Tibial nerve (tissue), 4 donors: ENCODE measurements around the gene CCL23. TPM values are rescaled to one million over a fixed set of nuclear protein-coding genes. Genes with fewer than 3 reads are reported as not detected.
"Not testable (repeated sequence)": the region's sequence is repeated elsewhere in the genome, so short reads cannot be mapped to it uniquely, and the experiment has no call there.

ENCODE experiments used
- DNase-seq, 2 donors: peaks; one replicate each; pipeline ENCODE4 v3.0.0-alpha.2; 2019; ENCODE audit warnings: low spot score in 2 of 2
- H3K27ac ChIP-seq, 4 donors: fragments of 200-600 bp; sonication (generic) in 3 of 4; one replicate each; pipeline ENCODE4 v1.5.1; 2017 to 2019; ENCODE audit warnings: mild to moderate bottlenecking in 1 of 4
- H3K27me3 ChIP-seq, 2 donors: fragments of 200-600 bp; sonication (generic) in 1 of 2; one replicate each; pipeline versions ENCODE4 v1.5.1 to v1.6.0; 2017 to 2019
- H3K36me3 ChIP-seq, 3 donors: fragments of 200-600 bp; sonication (generic); one replicate each; pipeline ENCODE4 v1.5.1; 2018 to 2019
- H3K4me1 ChIP-seq, 4 donors: fragments of 200-600 bp; sonication (generic) in 3 of 4; one replicate each; pipeline ENCODE4 v1.5.1; 2017 to 2019
- H3K4me3 ChIP-seq, 4 donors: fragments of 200-600 bp; sonication (generic) in 3 of 4; one replicate each; pipeline ENCODE4 v1.5.1; 2017 to 2019; ENCODE audit warnings: mild to moderate bottlenecking in 1 of 4, moderate library complexity in 1 of 4
- H3K9me3 ChIP-seq, 4 donors: fragments of 200-600 bp; sonication (generic) in 3 of 4; one replicate each; pipeline ENCODE4 v1.5.1; 2017 to 2019
- EP300 ChIP-seq, 2 donors: sonication (generic); formaldehyde crosslinking; IDR thresholded peaks; one replicate each; pipeline ENCODE4 v1.6.1; 2017; ENCODE audit warnings: antibody characterized with exemption in 2 of 2, mild to moderate bottlenecking in 1 of 2
- POLR2A ChIP-seq, 2 donors: fragments of 450-650 bp; IDR thresholded peaks; one replicate each; pipeline ENCODE4 v1.6.1; 2017; ENCODE audit warnings: antibody characterized with exemption in 2 of 2, mild to moderate bottlenecking in 2 of 2, moderate library complexity in 2 of 2
- whole genome bisulfite sequencing, 2 donors: methylation state at CpG; one replicate each; pipeline ENCODE4 v1.1.5; 2018; 5-methylcytosine and 5-hydroxymethylcytosine counted together
- total RNA-seq, 4 donors: library from RNA; depleted of rRNA; stranded (reverse); fragments of >200 nt; gene quantifications; one replicate each; pipeline ENCODE4 v1.1.0, GENCODE V29; 2016
- TF ChIP-seq, protein P1 (sequence below), 5 experiments: fragments of 200-600 bp in 3 of 5; fragments of 450-650 bp in 2 of 5; sonication (generic) in 3 of 5; IDR thresholded peaks; one replicate each; pipeline ENCODE4 v1.5.1; 2016 to 2019; ENCODE audit warnings: antibody characterized with exemption in 5 of 5, mild to moderate bottlenecking in 3 of 5, moderate library complexity in 2 of 5

Gene CCL23
- total RNA-seq, 4 donors from 2014 or later: 3.1 to 36.9 (median 15.9) TPM

DNA sequence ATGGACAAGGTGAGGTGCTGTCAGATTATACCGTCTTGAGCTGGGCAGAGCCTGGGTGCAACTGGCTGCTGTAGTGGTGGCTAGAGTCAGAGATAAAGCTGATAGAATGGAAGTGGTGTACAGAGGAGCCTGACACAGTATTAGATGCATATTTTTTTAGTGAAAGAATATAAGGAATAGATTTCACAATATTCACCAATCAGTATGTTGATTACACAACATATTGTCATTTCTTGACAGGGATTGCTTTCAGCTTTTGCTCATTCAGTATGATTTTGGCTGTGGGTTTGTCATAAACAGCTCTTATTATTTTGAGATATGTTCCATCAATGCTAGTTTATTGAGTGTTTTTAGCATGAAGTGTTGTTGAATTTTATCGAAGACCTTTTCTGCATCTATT lies 1.7 kb upstream of the CCL23 start:
- peaks cover 0 to 7% (median 0%) of the 10 kb centered on the region in 4 donors for H3K9me3 ChIP-seq
- 89 to 93% methylated on average over 2 of the region's 2 CpGs for WGBS, 2 donors
- no peak for DNase-seq
- H3K27ac ChIP-seq: no peak overlapping the region
- no peaks in the 10 kb centered on the region for H3K27me3 ChIP-seq
- TF ChIP-seq POLR2A (IDR thresholded peaks at IDR 0.05): no peak
- no peak for TF ChIP-seq EP300 (IDR thresholded peaks at IDR 0.05)
- TF ChIP-seq, protein P1, sequence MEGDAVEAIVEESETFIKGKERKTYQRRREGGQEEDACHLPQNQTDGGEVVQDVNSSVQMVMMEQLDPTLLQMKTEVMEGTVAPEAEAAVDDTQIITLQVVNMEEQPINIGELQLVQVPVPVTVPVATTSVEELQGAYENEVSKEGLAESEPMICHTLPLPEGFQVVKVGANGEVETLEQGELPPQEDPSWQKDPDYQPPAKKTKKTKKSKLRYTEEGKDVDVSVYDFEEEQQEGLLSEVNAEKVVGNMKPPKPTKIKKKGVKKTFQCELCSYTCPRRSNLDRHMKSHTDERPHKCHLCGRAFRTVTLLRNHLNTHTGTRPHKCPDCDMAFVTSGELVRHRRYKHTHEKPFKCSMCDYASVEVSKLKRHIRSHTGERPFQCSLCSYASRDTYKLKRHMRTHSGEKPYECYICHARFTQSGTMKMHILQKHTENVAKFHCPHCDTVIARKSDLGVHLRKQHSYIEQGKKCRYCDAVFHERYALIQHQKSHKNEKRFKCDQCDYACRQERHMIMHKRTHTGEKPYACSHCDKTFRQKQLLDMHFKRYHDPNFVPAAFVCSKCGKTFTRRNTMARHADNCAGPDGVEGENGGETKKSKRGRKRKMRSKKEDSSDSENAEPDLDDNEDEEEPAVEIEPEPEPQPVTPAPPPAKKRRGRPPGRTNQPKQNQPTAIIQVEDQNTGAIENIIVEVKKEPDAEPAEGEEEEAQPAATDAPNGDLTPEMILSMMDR (IDR thresholded peaks at IDR 0.05): no peak
- H3K4me1 ChIP-seq: no peaks in the 10 kb centered on the region
- H3K4me3 ChIP-seq: no peak overlapping the region
- H3K36me3 ChIP-seq: no peaks in the 10 kb centered on the region

DNA sequence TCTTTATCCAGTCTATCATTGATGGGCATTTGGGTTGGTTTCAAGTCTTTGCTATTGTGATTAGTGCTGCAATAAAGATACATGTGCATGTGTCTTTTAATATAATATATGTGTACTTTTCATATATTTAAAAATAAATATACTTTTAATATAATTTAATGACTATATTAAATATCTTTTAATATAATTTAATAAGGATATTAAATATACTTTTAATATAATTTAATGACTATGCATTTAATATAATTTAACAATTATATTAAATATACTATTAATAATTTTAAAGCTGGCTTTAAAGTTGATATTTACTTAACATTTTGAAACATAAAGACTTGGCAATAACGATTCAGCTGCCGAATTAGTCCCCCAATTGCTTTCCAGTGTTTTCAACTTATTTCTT lies 1.2 kb downstream of the CCL23 start:
- no peaks in the 10 kb centered on the region for H3K27me3 ChIP-seq
- TF ChIP-seq POLR2A (IDR thresholded peaks at IDR 0.05) (no peak), EP300 (IDR thresholded peaks at IDR 0.05) (no peak)
- TF ChIP-seq, protein P1 (IDR thresholded peaks at IDR 0.05): no peak
- H3K27ac ChIP-seq: no peak overlapping the region
- H3K4me1 ChIP-seq: no peaks in the 10 kb centered on the region
- H3K4me3 ChIP-seq: no peak overlapping the region
- H3K9me3 ChIP-seq: peaks cover 0 to 18% (median 0%) of the 10 kb centered on the region in 4 donors
- H3K36me3 ChIP-seq: no peaks in the 10 kb centered on the region
- DNase-seq: no peak
- WGBS, 2 donors: 90 to 94% methylated on average over 2 of the region's 2 CpGs

DNA sequence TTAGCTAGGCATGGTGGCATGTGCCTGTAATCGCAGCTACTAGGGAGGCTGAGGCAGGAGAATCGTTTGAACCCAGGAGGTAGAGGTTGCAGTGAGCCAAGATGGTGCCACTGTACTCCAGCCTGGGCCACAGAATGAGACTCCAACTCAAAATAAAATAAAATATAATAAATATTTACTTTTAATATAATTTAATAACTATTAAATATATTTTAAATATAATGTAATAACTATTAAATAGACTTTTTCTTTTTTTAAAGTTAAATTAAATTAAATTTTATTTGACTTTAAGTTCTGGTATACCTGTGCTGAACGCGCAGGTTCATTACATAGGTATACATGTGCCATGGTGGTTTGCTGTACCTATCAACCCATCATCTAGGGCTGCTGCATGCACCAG lies 1.9 kb downstream of the CCL23 start:
- H3K27me3 ChIP-seq, H3K27ac ChIP-seq, H3K4me1 ChIP-seq, H3K4me3 ChIP-seq, H3K36me3 ChIP-seq, DNase-seq: not testable (repeated sequence)
- 91 to 95% methylated on average over 4 of the region's 4 CpGs for WGBS, 2 donors
- H3K9me3 ChIP-seq: peaks cover 0 to 24% (median 0%) of the 10 kb centered on the region in 4 donors

DNA sequence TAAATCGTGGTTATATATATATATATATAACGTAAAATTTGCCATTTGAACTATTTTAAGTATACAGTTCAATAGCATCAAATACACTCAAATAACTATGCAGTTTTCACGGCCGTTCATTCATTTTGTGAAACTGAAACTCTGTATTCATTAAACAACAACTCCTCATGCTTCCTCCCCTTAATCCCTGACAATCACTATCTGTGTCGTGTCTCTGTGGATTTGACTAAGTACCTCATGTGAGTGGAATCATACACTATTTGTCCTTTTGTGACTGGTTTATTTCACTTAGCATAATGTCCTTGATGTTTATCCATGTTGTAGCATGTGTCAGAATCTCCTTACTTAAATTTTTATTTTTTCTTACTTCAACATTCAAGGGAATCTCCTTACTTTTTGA lies 2.8 kb downstream of the CCL23 start:
- TF ChIP-seq, protein P1 (IDR thresholded peaks at IDR 0.05): no peak
- TF ChIP-seq EP300 (IDR thresholded peaks at IDR 0.05) (no peak), POLR2A (IDR thresholded peaks at IDR 0.05) (no peak)
- Histone ChIP-seq H3K9me3 (peaks cover 0 to 34% (median 0%) of the 10 kb centered on the region in 4 donors), H3K4me3 (no peak overlapping the region), H3K27ac (no peak overlapping the region), H3K27me3 (no peaks in the 10 kb centered on the region), H3K4me1 (no peaks in the 10 kb centered on the region), H3K36me3 (no peaks in the 10 kb centered on the region)
- DNase-seq: no peak
- WGBS, 2 donors: 60 to 67% methylated on average over 5 of the region's 5 CpGs

DNA sequence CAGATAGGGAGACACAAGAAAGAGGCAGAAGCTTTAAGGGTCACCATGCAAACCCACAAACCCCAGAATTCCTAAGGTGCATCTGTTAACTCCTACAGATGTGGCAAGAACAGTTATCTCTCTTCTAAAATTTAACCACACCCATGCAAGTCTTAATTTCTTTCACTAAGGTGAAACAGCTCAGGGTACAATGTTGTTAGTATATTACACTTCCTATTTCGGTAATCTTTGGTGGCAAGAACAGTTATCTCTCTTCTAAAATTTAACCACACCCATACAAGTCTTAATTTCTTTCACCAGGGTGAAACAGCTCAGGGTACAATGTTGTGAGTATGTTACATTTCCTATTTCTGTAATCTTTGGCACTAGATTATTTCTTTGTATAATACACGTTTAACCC lies 6.6 kb downstream of the CCL23 start:
- H3K27me3 ChIP-seq: no peaks in the 10 kb centered on the region
- H3K9me3 ChIP-seq: peaks cover 0 to 58% (median 0%) of the 10 kb centered on the region in 4 donors
- H3K27ac ChIP-seq: no peak overlapping the region
- no peak for DNase-seq
- WGBS, 2 donors: 80 to 86% methylated on average over 2 of the region's 2 CpGs
- no peaks in the 10 kb centered on the region for H3K4me1 ChIP-seq
- H3K36me3 ChIP-seq: no peaks in the 10 kb centered on the region
- no peak overlapping the region for H3K4me3 ChIP-seq
- TF ChIP-seq POLR2A (IDR thresholded peaks at IDR 0.05) (no peak), EP300 (IDR thresholded peaks at IDR 0.05) (no peak)
- TF ChIP-seq, protein P1 (IDR thresholded peaks at IDR 0.05): no peak
